8988T (cell line): ENCODE results near the gene GGTLC2.
"Not testable (repeated sequence)": the region's sequence is repeated elsewhere in the genome, so short reads cannot be mapped to it uniquely, and the experiment has no call there.

ENCODE experiments used
- DNase-seq: peaks from one replicate; pipeline ENCODE4 v3.0.0; 2011

The GGTLC2 gene

DNA sequence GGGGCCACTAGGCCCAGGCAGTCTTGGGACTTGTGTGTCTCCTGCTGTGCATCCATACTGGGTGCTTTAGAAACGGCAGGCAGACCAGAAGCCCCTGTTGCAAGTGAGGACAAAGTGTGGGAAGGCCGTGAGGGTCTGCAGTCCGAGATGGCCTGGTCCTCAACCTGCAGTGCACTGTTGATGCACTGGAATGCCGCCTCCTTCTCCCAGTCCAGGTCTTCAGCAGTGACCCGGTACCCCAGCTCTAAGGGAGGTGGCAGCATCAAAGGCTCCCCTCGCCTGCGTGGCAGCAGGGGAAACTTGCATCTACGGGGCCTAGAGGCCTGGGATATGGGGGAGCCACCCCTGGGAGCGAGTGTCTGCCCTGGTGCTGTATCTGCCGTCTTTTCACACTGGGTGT is 2.2 kb upstream of the GGTLC2 start:
- DNase-seq = not testable (repeated sequence)

- DNase-seq = not testable (repeated sequence)
Measured at GRCh38 chr22:22645969-22646368, 1.6 kb downstream of the GGTLC2 start.

DNA sequence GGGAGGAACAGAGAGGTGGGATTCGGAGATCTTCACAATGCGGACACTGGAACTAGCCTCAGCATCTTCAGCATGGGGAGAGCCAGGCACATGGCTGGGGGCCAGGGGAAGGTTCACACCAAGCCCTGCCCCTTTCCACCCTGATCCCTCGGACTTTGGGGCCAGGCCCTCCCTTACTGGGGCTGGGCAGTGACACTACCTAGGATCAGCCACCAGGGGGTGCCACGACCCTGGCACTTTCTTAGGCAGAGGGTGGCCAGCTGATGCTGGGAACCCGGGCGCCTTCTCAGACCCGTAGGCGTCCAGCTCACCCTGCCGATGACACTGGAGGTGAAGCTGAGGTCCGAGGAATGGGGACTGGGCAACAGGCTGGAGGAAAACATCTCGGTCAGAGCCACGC is 3.5 kb downstream of the GGTLC2 start:
- not testable (repeated sequence) for DNase-seq

GRCh38 chr22:22648863-22649536 is 4.6 kb downstream of the GGTLC2 start:
- DNase-seq = not testable (repeated sequence)

- DNase-seq = not testable (repeated sequence)
Measured at GRCh38 chr22:22649761-22650160, 5.3 kb downstream of the GGTLC2 start.

DNA sequence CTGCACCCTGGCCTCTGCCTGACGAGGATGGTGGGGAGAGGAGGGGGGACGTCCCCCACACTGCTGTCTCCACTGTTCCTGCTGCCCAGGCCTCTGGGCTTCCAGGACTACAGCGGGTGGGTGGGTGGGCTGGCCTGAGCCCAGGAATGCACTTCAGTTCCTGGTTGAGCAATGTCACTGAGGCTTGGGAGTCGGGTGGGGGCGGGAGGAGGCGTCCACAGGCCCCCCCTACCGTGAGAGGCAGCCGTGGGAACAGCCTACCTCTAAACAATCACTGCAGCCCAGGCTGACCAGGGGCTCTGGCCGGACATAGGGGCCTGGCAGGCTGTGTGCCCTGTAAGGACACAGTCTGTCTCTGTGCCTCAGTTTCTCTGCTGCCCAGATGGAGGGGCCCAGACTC is 6.0 kb downstream of the GGTLC2 start:
- not testable (repeated sequence) for DNase-seq

DNA sequence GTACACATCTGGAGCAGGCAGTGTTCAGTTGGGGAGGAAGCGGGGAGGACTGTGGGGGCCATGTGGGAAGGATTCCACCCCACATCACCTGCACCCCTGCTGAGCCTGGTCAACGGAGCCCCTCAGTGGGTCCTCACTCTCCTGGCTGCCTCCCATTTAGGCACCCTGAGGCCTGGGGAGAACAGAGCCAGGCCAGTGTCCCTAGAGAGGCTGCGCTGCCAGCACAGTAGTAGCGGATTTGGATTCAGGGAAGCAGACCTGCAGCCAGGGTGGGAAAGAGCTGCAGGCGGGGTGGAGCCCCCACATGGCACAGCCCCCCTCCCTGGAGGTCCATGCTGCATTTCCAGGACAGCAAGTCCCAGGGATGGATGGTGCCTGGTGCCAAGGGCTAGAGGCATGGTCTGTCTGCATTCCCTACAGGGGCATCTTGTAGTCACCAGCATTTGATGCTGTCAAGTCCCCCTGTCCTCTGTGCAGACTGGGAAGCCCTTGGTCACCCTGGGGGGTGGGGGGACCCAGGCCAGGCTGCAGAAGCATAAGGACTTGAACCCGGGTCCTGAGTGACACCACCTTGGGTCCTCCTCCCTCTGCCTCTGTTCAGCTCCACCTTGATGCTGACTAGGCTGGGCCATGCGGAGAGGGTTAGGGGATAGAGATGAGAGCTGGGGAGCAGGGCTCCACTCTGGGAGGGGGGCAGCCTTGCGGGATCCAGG is 6.5 kb downstream of the GGTLC2 start:
- DNase-seq = not testable (repeated sequence)

DNA sequence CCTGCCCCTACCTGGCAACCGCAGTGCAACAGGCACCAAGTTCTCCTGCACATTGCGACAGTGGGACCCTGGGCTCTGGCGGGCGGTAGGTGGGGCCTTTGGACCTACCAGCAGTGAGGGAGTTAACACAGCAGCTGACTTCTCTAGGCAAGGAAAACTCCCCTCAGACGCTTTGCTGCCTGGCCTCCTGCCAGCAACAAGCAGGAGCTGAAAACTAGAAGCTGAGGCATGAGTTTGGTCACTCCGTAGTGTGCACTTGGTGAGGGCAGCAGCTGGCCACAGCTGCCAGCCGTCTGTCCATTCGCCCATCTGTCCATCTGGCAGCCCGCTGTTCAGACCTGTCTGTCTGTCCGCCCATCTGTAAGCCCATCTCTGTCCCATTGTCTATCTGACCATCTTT is 7.2 kb downstream of the GGTLC2 start:
- DNase-seq = not testable (repeated sequence)

- not testable (repeated sequence) for DNase-seq
Measured at GRCh38 chr22:22652102-22652501, 7.7 kb downstream of the GGTLC2 start.

DNA sequence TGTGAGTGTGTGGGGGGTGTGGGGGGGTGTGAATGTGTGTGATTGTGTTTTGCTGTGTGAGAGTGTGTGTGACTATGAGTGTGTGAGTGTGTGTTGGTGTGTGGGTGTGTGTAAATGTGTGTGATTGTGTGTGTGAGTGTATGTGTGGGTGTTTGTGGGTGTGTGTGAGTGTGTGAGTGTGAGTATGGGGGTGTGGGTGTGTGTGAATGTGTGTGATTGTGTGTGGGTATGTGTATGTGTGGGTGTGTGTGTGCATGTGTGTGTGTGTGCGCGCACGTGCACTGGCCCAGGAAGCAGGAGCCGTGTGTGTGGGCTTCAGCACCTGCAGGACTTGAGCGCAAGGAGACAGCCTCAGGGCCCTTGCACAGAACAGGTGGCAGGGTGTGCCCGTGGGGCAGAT is 8.2 kb downstream of the GGTLC2 start:
- not testable (repeated sequence) for DNase-seq

DNA sequence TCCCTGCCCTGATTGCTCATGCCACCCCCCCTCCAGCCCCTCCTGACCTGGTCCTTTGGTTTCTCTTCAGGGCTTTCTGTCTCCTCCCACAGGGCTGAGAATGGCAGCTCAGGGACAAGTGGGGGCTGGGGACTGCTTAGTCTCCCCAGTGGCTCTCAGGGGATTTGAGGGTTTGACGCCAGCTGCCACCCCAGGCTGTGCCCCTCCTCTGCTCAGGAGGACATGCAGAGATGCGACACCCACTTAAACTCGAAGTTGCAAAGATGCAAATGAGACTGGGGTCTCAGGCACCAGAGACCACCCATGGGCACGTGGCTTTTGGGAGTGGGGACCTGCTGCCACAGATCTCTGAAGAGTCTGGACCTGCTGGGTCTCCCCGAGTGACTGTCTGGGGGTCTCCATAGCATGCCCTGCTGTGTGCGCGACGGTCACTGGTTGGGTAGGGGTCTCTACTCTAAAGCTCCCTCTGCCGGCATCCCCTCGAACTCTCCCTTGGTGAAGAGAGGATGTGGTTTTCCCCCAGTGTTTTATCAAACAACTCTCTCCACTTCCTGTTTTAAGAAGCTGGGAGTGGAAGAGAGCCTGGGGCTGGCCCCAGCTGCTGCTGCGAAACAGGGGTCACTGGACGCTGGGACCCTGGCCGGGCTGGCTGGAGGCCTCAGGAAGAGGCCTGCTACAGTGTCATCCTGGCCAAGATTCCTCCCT is 9.4 kb downstream of the GGTLC2 start:
- DNase-seq = not testable (repeated sequence)

- DNase-seq = no peak
Measured at GRCh38 chr22:22655452-22656290, 11.3 kb downstream of the GGTLC2 start.

- no peak for DNase-seq
Measured at GRCh38 chr22:22657712-22658111, 13.3 kb downstream of the GGTLC2 start.

- DNase-seq = no peak
Measured at GRCh38 chr22:22661275-22661674, 16.9 kb downstream of the GGTLC2 start.

GRCh38 chr22:22662095-22662494 is 17.7 kb downstream of the GGTLC2 start:
- no peak for DNase-seq

DNA sequence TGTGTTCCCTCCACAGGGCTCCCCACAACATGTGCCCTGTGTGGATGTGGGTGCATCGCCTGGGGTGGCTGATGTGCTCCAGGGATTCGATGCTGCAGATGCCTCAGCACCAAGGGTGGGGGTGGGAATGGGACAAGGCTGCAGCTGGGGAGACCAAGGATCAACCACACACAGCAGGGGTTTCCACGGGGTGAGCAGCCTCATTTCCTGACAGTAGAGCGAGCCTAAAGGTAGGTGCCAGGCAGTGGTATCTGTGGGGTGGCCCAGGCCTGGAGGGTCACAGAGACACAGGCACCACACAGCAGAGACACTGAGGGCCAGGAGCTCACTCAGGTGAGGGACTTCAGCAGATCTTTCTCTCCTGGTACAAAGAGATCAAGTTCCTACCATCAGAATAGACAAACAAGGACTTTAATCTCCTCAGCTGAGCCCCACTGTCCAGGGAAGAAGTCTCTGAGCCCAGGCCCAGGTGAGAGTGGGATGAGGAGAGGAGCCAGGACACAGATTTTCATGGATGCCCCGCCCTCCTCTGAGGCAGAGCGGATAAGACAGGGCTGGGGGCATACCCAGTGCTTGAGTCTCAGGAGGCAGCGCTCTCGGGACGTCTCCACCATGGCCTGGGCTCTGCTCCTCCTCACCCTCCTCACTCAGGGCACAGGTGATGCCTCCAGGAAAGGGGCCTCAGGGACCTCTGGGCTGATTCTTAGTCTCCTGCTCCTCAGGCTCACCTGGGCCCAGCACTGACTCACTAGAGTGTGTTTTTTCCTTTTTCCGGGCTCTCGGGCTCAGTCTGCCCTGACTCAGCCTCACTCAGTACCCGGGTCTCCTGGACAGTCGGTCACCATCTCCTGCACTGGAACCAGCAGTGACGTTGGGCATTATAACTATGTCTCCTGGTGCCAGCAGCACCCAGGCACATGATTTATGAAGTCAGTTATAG is 19.7 kb downstream of the GGTLC2 start:
- DNase-seq = no peak

- no peak for DNase-seq
Measured at GRCh38 chr22:22666307-22667091, 22.1 kb downstream of the GGTLC2 start.

GRCh38 chr22:22667966-22668880 is 23.8 kb downstream of the GGTLC2 start:
- no peak for DNase-seq

DNA sequence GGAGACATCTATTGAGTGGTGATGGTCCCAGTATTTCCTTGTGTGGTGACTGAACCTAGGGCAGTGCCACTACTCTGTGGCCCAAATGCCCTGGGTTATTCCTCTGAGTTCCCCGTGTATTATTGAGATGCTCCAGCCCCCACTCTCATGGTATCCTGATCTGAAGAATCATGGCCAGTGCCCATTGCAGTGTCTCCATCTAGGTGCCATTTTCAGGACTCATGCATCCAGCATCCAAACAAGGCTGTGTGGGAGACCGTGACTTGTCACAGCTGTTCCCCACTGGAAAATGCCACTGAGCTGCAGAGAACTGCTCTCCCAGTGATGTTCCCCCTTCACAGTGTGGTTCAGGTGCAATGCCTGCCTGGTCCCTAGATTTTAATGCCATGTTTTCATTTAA is 24.7 kb downstream of the GGTLC2 start:
- DNase-seq = no peak
